ENCODE measurements around the gene ABHD16A.

ABHD16A gene

DNA sequence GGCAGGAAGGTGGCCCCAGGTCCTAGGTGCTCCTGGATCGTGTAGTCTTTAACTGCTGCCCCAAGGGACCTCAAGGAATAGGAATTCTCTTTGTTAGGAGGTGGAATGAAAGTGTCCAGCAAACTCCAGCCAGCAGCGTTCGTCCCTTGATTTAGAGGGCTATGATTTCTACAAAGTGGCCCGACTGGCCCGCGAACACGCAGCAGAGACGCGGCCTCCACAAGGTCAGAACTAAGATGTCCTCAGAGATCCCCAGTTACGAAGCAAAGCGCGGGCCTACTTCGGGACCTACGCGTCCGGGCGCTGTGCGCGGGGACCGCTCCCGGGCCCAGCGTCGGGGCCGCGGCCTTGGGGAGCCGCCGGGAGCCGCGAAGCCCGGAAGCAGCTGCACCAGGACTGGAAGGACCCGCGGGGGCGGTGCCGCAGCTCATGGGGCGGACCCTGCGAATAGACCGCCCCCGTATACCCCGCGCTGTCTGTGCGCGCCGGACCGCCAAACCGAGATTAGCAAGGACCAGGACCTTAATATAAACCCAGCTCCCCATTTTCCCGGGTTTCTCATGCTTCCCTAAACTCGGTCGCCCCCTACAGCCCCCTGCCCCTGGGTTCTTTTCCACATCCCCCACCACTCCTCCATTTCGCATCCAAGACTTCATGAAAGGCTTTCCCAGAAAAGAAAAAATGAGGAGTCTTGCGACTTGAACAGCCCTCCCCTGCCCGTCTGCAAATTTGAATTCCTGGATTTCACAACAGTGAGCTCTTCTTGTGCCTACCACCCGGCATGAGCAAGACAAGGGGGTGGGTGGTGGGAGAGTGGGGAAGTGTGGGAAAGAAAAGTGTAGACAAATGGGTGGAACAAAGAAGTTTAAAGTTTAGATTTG, 42.5 kb downstream of the ABHD16A start, which contains the start of gene C6orf47:
TSS of gene C6orf47 (minus strand) at position 398 of the 881 bp plus-strand sequence. CDS start 831 bp downstream, outside the sequence.
- DNase-seq: peak; percentile 81

DNA sequence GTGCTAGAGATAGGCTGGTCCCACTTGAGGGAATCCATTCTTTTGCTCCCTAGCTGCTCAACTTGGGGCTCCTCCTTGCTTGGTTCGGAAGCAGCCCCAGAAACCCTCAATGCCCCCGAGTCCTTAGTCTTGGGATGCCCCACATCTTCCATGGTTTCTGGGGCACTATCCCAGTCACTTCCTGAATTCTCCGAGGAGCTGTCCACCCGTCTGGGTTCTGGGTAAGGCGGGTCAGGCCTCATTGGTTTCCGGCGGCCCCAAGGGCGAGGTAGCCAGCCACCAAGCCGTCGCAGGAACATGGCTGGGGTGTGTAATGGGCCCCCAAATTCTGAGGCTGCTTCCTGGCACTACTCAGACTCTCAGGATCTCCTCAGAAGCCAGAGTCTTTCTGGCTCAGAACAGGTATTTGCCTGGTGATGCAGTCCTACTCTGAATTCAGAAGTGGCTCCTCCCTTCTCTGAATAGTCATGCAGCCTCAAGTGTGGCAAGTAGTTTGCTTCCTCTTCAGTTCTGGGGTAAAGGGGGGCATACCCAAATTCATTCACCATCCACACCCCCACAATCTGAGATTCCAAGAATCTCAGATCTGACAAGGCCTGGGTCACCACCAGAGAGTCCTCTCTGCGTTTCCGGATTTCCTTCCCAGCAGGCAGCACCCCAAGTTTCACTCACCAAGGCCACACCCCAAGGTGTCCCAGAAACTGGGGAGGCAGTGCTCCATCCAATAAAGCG, 43.3 kb downstream of the ABHD16A start:
- DNase-seq: peak; percentile 43

DNA sequence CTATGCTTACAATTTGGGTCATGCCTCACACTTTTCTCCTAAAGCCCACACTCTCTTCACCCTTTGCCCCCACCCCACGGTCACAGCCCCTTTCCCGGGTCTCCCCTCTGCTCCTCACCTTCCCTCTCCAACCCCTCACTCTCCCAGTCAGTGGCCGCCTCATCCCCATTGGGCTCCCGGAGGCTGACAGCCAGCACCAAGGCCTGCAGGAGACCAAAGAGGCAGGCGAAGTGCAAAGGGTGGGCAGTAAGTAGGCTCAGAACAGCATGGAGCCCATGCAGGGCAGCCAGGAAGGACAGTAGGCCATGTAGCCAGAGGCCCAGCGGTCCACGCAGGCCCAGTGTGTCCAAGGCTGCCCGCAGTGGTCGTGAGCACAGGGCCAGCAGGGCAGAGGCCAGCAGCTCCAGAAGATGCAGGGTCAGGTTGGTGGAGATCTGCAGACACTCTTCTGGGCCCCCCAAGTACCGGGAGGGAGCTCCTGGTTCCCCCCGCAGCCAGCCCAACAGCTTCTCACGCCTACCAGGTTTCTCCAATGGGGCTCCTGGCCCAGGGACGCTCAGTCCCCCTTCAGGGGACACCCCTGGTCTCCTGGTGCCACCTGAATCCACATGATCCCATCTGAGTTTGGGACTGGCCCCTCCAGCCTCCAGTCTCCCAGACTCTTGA, 44.0 kb downstream of the ABHD16A start:
- DNase-seq: no peak

DNA sequence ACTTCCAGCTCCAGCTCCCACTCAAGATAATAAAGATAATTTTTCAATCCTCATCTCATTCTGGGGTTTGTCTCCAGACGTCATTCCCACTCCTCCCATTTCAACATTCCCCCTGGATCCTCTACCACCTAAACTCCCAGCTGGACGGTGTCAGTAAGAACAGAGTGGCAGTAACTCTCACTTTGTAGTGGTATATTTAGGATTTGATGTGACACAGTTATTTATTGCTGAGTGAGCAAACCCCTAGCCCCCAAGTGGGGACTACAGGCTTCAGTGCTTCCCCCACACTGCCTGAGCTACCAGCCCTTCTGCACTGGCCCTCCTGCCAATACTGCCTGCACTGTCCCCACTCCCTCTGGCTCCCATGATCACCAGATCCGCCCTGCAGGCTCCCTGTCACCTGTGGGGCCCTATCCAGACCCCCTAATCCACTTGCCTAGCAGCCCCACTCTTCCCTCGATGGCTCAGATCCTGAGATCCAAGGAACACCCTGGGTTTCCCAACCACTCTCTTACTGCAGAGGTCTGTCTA, 44.9 kb downstream of the ABHD16A start:
- no peak for DNase-seq

DNA sequence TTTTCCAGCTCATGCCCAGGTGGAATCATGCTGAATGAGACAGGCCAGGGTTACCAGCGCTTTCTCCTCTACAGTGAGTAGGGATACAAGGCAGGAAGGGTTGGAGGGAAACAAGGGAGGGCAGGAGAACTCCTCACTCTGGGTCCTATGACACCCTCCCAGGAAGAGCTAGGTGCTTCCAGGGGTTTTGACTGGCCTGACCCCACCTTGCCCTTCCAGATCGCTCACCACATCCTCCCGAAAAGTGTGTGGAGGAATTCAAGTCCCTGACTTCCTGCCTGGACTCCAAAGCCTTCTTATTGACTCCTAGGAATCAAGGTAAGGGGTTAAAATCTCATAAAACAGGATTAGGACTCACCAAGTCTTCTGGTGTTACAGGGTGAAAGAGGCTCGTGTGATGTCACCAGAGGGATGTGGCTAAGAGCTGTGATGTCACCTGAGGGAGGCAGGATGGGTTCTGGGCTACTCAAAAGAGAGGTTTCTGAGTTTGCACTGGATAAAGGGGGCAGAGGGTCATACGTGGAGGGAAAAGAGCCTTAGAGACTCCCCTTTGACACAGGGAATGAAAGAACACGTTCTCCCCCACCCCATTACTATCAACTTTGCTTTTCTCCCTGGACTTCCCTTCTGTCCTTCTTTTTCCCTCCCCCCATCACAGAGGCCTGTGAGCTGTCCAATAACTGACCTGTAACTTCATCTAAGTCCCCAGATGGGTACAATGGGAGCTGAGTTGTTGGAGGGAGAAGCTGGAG, 45.5 kb downstream of the ABHD16A start:
- peak; percentile 42 for DNase-seq

DNA sequence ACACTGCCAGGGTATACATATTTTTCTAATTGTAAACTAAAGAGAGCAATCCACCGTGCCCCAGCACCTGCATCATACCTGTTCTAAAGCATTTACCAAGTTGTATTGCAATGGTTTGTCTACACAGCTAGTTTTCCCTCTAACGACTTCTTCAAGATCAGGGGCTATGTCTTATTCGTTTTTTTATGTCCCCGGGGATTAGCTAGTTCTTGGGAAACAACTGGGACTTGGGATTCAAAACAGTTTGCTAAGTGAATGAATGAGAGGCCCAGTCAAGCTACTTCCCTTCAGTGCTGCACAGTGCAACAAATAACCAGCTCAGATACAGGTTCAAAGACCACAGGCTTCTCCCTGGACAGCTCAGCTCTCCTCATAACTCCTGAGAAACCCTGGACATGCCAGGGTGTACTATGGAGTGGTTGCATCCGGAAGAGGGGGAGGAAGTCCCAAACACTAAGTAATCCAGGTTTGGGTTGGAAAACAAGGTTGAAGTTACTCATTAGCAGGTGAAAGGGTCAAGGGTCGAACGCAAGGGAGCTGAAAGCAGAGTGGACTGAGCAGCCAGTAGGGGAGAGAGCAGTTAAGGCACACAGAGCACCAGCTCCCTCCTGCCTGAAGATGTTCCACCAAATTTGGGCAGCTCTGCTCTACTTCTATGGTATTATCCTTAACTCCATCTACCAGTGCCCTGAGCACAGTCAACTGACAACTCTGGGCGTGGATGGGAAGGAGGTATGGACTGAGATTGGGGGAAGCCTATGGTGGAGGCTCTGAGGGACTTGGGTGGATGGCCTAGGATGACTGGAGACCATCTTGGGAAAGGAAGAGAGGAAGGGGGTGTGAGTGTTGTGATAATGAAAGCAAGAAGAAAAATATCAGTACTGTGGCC, 47.5 kb downstream of the ABHD16A start, which contains the start of gene APOM:
TSS of gene APOM (plus strand) at position 546 of the 889 bp plus-strand sequence. CDS start at position 619, 73 bp downstream.
- no peak for DNase-seq

DNA sequence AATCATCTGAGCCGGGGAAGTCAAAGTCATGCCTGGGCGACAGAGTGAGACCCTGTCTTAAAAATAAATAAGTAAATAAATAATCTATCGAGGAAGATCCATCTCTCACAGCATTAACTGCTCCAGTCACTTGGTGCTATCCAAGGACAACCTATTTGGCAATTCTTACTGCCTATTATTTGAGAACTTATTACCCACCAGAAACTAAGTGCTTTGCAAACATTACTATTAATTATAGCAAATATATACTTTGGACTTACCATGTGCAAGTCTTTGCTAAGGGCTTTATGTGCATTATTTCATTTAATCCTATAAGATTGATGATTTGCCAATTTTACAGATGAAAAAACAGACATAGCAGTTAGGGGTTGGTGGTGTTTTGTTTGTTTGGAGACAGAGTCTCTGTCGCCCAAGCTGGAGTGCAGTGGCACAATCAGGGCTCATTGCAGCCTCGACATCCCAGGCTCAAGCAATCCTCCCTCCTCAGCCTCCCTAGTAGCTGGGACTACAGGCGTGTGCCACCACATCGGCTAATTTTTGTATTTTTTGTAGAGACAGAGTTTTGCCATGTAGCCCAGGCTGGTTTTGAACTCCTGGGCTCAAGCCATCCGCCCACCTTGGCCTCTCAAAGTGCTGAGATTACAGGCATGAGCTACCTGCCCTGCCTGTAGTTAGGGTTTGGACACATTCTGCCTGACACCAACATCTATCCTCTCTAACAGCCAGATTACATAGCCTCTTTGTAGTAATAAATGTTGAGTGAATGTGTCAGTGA, 48.4 kb downstream of the ABHD16A start:
- DNase-seq: no peak

DNA sequence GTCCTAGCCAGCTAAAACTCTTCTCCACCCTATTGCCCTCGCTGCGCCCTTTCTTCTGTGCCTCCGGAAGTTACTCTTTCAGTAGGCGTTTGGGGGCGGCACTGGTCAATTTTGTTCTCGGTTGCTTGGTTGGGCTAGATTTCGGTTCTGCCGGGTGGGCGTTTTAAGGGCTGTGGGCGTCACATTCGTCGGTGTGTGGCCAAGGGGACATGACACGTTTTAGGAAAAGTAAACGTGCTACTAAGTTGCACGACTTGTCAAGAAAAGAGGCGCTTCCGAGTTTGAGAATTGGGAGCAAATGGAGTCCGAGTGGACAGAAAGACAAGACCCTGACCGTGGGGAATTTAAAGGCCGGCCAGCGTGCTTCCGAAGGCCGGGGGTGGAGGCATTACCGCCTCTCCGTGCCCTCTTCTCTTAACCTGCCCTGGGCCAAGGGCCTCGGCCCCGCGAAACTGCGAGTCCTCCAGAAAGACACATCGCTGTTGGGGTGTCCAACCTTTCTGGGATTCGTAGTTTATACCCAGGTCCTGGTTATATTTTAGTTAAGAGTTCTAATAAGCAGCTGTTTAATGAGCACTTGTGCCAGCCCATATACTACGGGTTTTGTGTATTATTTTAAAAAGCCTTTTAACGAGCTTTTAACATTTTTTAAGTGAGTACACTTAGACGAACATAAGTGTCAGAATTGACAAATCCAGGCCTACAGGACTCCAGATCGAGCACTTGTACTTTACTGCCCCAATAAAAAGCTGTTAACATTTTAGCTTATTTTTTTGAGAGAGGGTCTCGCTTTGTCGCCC, 50.0 kb downstream of the ABHD16A start:
- DNase-seq: no peak

DNA sequence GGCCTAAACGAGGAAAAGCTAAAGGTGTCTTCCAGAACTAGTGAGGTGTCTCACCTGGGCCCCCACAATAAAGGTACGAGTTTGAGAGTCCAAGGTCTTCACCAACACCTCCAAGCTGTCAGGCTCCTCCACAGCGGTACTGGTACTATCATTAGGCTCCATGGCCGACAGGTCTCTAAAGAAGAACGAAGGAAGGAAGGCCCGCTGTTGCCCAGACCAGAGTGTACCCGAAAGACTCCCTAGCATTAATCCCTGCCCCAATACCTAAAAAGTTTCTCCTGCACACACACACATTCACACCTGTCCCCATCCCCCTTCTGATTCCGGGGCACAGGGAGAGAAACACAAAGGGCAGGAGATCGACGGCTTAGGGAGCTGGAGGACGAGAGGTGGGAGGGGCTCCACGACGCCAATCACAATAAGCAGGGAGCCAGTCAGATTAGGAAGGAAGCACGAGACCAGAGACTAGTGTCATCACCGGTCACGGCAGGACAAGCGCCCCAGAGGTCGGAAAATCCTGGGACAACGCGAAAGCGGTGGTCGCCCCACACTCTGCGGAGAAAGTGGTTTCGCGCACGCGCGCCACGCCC, 51.4 kb downstream of the ABHD16A start:
- DNase-seq: no peak

DNA sequence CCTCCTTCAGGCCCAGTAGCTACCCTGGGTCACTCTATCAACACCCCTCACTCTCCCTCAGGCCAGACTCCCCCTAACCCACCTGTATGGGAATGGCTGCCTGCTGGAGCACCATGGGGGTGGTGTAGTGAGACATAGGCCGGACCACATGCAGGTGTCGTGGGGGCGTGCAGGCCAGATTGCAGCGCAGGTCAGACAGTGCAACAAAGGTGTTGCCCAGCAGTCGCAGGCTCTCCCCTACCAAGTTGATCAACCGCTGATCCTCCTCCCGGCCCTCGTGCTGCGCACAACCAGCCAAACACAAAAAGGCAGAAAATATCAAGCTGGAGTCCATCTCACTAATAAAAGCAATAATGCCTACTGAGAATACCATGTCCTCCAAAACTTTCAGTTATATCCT, 57.8 kb downstream of the ABHD16A start:
- no peak for DNase-seq

DNA sequence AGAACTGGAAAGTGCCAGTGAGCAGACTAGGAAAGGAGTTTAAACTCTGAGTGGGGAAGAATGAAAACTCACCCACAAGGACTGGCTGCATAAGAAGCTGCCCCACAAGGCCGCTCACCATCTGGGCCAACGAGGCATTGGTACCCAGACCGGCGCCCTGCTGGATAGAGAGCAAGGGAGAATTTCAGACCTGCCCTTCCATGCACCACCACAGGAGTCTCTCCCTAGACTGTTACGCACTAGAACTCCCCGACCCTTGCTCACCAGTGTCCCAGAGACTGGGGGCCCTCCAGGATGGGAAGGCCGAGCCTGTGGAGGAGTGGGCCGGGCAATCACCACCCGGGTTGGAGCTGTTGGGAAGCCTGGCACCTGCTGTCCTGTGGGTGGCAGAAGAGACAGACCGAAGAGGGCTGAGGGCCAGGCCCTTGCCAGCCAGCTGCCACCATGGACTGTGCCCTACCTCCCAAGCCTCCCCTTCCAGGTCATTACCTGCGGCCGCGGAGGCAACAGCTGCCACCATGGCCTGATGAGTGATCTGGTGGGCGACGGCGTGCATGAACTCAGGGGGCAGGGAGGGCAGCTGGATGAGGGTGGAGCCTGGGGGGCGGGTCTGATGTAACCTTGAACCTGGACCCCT, 59.2 kb downstream of the ABHD16A start:
- no peak for DNase-seq

DNA sequence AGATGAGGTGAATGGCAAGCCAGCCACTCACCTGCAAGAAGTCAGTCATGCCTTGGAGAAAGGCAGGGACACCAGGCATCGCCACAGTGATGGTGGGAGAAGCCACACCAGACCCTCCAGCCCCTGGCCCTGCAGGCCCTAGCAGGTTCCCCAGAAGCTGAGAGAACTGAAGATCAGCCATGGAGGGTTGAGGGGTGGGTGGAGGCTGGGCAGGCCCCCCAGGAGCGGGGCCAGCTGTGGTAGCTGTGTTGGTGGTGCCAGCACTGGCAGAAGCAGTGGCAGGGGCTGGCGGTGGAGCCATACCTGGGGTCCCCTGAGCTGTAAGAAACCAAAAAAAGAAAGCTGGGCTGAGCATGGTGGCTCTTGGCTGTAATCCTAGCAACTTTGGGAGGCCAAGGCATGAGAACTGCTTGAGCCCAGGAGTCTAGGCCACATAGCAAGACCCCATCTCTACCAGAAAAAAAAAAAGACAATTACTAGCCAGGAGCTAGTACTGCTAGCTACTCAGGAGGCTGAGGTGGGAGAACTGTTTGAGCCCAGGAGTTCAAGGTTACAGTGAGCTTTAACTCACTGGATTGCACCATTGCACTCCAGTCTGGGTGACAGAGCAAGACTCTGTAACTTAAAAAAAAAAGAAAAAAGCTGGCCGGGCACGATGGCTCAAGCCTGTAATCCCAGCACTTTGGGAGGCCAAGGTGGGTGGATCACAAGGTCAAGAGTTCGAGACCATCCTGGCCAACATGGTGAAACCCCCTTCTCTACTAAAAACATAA, 60.1 kb downstream of the ABHD16A start:
- no peak for DNase-seq

DNA sequence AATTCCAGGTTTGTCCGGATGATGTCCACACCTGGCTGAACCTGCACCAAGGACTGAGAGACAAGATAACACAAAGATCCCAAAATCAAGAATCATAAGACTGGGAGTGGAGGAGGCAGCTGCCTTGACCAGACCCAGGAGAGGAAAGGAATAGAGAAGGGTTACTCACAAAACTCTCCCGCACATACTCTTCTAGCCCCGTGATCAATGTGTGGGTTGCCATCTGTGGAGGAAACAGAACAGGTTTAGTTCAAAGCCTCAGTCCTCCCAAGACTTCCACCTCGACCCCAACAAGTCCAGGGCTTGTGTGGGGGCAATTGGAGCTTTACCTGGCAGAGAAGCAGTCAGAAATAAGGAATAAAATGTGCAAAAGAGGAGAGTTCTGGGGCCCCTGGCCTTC, 61.8 kb downstream of the ABHD16A start:
- DNase-seq: no peak

DNA sequence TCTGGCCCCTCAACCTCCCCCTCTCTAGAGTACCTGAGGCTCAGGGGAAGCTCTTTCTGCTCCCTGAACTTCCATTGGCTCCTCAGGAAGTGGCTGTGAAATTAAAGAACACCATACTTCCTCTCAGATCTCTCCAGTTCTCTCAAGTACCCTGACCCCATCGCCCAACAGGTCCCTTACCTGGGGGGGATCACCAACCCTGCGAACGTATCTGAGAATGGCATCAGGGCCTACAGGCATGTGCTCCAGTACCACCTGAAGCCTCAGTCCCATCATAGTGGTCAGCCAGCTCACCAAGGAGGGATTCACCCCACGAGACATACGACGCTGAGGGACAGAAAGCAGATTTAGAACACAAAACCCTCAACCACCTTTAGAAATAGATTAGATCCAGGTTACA, 62.5 kb downstream of the ABHD16A start:
- no peak for DNase-seq

DNA sequence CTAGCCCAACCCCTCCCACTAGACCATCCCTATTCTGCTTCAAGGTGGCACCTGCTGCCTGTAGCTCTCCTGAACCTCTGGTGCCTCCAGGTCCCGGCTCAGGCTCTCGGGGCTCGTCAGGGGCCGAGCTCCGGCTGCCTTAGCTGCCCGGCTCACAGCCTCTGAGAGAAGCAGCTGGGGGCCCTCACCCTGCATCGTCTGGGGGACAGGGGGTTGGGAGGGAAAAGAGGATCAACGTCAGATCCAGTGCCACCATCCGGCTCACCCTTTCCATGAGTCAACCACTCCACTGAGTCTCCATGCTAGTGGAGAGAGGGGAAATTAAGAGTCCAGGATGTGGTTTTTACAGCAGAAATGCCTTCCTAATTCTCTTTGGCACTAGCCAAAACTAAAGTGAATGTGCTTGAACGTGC, 63.7 kb downstream of the ABHD16A start:
- no peak for DNase-seq

DNA sequence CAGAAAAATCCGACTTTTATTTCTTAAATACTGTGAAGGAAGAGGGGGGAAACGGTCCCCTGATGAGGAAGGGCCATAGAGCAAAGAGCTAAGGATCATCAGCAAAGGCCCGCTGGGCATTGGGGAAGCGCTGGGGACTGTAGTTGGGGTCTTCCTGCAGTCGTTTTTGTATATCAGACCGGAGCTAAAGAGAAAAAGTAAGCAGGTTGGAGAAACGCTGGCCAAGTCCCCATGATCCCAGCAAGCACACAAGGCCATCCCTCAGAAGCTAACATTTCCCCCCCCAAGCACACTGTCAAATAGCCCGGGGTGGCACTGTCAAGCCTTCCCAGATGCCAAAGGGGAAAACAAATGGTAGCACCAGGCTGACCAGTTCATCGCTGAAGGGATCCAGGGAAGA, 64.1 kb downstream of the ABHD16A start:
- no peak for DNase-seq

Measured in CD4-positive, alpha-beta T cell treated with Interleukin-12 subunit alpha and Interleukin-12 subunit beta, for 1 hour (primary cell).